IPS-NIHi7 (cell line): Measurements from ENCODE around the gene NLGN1.

Experiments
- DNase-seq: peaks from one replicate; pipeline ENCODE4 v3.0.0; 2012; ENCODE audit warnings: mixed read lengths; ENCODE audit errors: extremely low spot score

Gene NLGN1

GRCh38 chr3:174330303-174330702 is 932.8 kb downstream of the NLGN1 start:
- no peak for DNase-seq

DNA sequence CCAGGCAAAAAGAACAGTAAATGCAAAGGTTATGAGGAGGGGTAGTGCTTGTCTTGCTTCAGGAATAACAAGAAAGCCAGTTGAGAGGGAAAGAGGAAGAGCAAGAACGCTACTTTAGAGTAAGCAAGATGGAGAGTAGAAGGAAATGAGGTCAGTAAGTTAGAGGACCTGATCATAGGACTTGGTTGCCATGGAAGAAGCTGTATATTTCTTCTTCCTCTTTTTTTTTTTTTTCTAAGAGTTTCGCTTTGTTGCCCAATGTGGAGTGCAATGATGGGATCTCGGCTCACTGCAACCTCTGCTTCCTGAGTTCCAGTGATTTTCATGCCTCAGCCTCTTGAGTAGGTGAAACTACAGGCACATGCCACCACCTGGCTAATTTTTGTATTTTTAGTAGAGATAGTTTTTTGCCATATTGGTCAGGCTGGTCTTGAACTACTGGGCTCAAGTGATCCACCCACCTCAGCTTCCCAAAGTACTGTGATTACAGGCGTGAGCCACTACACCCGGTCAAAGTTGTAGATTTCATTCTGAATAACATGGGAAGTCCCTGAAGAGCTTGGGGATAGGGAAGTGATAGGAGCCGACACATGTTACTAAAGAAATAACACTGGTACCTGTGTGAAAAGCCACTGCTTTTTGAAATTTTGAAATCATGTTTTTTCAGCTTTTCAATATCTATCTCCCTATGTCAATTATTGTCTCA is 933.7 kb downstream of the NLGN1 start:
- DNase-seq, result no peak

DNA sequence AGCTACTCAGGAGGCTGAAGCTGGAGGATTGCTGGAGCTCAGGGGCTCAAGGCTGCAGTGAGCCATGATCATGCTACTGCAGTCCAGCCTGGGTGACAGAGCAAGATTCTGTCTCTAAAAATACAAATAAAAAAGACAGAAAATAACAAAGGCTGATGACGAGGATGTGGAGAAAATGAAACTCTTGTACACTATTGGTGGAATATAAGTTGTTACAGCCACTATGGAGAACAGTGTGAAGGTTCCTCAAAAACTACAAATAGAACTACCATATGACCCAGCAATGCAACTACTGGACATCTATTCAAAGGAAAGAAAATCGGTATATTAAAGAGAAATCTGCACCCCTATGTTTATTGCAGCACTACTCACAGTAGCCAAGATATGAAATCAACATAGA is 934.8 kb downstream of the NLGN1 start:
- DNase-seq, result no peak

DNA sequence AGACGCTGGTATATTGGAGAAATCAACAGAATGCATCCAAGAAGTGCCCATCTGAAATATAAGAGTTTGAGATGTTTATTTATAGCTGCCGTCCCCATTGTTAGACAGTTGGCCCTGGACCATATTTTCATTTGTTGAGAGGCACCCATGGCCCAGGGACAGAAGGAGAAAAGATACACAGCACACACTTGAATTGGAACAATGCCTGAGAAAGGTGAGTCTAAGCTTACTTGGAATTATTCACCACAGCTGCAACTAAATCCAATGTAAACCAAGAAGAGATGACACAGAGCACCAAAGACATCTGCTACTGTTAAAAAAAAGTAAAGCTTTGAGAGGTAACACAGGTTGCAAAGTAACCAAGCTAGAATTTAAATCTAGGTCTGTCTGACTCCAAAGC is 936.1 kb downstream of the NLGN1 start:
- DNase-seq, result no peak

GRCh38 chr3:174334111-174334510 is 936.6 kb downstream of the NLGN1 start:
- DNase-seq, result no peak

DNA sequence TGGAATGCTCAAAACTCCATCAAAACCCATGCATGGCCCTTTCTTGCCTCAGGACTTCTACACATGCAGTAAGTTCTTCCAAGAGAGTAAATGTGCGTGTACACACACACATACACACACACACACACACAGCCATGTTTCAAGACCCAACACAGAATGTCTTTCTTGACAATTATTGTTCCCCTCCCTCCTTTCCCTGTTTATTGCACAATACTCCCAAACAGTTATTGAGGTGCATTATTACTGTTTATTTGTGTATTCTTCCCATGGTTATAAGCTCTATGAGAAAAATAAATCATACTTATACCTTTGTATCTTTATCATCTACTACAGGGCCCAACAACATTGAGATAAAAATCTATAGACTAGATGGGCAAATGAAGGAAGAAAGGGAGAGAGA is 937.8 kb downstream of the NLGN1 start:
- no peak for DNase-seq

- DNase-seq, result no peak
These were observed 938.4 kb downstream of the NLGN1 start for GRCh38 chr3:174335910-174336309.
